Epidermal melanocyte (primary cell): ENCODE measurements around the gene DAP.

Experiments used
- DNase-seq: peaks from one replicate; pipeline ENCODE4 v3.0.0; 2011; ENCODE audit warnings: low spot score; ENCODE audit not compliant: insufficient read length

The DAP gene

DNA sequence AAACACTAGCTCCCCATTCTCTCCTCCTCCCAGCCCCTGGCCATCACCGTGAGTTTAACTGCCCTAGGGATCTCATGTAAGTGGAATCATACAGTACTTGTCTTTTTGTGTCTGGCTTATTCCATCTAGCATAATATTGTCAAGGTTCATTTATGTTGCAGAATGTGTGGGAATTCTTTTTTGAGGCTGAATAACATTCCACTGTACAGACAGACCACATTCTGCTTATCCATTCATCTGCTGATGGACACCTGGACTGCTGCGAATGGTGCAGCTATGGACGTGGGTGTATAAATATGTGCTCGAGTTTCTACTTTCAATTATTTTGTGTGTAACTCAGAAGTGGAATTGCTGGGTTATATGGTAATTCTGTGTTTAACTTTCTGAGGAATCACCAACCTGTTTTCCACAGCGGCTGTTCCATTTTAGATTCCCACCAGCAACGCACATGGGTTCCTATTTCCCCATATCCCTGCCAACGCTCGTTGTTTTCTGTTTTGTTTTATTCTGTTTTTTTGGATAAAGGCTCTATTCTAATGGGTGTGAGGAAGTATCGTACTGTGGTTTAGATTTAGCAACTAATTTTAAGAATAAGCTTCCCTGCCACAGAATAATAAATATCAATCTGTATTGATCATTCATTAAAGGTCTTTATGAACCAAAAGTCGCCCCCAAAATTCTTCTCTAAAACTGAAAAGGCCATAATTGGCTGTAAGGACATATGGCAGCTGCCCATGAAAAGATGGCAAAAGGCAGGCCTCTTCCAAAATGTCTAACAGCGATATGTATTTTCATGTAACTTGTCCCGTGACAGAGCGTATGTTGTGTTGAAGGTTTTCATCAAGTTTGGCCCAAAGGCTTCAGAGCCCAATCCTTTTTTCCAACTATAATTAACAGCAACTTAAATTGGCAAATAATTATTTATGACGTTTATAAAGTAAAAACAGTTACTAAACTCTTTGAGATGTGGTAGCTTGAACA lies 70.3 kb downstream of the DAP start:
- no peak for DNase-seq

DNA sequence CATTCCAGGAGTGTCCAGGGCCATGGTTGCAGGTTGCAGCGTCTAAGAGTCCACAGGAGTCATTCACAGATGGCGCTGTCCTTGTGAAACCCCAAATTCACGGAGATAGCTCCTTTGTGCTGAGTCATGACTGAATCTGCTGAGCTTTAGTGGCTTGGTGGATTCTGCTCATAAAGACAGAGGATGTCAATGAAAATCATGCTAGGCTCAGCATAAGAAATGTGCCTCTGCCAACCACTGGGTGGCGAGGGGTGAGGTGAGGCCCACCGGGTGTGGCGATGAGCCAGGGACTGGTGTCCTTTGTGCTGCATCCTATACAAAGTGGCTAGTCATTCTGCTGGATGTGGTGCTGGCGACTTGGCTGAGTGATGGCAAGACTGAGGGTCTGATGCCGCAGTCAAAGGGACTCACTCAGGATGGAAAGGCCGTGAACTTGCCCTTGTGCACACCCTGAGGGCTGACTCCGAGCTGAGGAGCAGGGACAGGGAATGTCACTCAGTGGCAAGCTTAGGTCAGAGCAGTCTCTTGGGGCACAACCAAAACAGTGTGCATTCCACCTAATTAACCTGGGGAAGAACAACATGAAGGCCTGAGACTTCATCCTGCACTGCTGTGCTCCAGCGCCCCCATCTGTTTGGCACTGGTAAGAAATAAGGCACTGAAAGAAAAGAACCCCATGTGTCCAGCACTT lies 71.5 kb downstream of the DAP start:
- DNase-seq: no peak

GRCh38 chr5:10688651-10689171 lies 72.3 kb downstream of the DAP start:
- DNase-seq: no peak

DNA sequence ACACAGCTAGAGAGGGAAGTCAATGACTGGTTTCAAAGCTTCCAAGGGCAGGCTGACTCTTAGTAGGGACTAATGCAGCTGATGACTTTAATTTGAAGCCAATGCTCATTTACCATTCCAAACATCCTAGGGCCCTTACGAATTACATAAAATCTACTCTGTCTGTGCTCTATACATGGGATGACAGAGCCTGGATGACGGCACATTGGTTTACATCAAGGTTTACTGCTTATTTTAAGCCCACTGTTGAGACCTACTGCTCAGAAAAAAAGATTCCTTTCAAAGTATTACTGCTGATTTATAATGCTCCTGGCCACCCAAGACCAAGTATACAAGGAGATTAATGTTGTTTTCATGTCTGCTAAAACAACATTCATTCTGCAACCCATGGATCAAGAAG lies 74.1 kb downstream of the DAP start:
- no peak for DNase-seq

DNA sequence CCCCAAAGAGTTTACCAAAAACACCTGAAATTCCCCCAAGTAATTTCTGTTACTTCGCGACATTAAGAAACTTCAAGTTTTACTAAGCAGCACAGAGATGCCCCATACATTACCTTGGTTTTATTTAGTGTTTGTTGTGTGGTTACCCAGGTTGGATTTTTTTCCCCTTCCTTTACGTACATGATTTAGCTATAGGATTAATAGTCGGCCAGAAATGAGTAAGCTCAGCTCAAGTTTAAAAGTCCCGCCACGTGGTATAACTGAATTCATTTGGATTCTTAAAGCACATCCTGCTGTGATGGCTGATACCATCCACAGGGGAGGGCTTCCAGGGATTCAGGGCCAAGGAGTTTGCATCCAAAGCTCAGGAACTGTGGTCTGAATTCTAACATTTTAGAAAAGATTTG lies 75.9 kb downstream of the DAP start:
- no peak for DNase-seq

DNA sequence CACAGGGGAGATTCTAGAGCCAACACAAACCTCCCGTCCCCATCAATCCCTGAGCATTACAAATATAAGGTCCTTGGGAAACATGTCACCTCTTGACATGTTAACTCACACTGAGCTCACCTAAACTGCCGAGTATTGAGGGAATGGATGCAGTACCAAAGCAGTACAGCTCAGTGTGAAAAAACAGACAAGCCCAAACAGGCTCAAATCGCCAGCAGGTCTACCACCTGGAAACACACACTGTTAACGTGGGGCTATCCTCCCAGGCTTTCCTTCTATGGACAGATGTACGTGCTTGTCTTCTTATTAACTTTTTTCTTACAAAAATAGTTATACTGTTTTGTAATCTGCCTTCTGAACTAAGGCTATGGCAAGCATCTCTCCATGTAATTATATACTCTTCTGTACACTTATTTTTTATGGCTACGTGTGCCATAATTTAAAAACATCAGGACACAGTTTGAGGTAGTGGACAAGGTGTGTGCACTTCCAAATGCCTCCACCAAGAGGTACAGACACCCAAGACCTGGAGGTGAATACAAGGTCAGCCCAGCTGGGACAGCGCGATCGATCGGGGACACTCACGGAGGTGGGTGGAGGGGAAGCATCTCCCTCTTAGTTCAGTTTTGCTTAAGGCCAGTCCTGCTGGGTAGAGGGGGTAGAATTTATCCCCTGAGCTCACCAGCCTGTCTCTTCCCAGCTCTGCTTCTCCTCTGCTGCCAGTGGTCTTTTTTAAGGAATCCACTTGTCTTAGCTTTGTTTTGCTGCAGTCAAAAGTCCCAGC lies 76.5 kb downstream of the DAP start:
- DNase-seq: no peak

- no peak for DNase-seq
These were observed 78.1 kb downstream of the DAP start for GRCh38 chr5:10682801-10683525.

DNA sequence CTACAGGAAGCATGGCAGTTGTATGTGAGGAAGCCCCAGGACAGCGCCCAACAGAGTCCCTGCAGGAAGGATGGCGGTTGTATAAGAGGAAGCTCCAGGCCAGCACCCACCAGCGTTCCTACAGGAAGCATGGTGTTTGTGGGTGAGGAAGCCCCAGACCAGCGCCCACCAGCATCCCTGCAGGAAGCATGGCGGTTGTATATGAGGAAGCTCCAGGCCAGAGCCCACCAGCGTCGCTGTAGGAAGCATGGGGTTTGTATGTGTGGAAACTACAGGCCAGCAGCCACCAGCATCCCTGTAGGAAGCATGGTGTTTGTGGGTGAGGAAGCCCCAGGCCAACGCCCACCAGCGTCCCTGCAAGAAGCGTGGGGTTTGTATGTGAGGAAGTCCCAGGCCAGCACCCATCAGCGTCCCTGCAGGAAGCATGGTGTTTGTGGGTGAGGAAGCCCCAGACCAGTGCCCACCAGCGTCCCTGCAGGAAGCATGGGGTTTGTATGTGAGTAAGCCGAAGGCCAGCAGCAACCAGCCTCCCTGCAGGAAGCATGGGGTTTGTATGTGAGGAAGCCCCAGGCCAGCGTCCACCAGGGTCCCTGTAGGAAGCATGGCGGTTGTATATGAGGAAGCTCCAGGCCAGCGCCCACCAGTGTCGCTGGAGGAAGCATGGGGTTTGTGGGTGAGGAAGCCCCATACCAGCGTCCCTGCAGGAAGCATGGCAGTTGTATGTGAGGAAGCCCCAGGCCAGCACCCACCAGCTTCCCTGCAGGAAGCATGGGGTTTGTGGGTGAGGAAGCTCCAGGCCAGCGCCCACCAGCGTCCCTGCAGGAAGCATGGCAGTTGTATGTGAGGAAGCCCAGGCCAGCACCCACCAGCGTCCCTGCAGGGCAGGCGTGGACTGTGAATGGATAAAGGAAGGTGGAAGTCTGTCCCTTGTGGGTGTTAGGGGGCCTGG lies 79.0 kb downstream of the DAP start:
- DNase-seq: no peak

DNA sequence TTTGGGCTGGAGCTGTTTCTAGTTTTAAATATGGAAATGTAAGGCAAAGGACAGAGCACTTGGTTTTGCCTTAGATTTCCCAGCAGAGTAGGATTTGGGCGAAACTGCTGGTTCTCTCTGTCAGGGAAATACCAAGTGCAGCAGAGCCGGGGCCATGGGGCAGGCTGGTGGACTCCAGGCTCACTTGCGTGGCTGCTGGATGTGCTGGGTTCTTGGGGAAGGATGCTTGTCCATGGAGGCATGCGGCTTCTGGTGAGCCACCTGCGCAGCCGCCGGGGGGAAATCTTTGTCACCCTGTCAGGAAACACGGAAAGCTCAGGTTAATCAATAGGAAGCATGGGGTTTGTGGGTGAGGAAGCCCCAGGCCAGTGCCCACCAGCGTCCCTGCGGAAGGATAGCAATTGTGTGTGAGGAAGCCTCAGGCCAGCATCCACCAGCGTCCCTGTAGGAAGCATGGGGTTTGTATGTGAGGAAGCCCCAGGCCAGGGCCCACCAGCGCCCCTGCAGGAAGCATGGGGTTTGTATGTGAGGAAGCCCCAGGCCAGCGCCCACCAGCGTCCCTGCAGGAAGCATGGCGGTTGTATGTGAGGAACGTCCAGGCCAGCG lies 80.1 kb downstream of the DAP start:
- no peak for DNase-seq

GRCh38 chr5:10679336-10679988 lies 81.6 kb downstream of the DAP start:
- DNase-seq: no peak

- DNase-seq: no peak
These were observed 82.8 kb downstream of the DAP start for GRCh38 chr5:10678244-10678643.

GRCh38 chr5:10677533-10677932 lies 83.5 kb downstream of the DAP start:
- no peak for DNase-seq

- no peak for DNase-seq
These were observed 84.1 kb downstream of the DAP start for GRCh38 chr5:10676946-10677345.

- DNase-seq: no peak
These were observed 84.8 kb downstream of the DAP start for GRCh38 chr5:10676224-10676623.

- DNase-seq: no peak
These were observed 85.8 kb downstream of the DAP start for GRCh38 chr5:10675177-10675700.

GRCh38 chr5:10674582-10674981 lies 86.5 kb downstream of the DAP start:
- DNase-seq: no peak

DNA sequence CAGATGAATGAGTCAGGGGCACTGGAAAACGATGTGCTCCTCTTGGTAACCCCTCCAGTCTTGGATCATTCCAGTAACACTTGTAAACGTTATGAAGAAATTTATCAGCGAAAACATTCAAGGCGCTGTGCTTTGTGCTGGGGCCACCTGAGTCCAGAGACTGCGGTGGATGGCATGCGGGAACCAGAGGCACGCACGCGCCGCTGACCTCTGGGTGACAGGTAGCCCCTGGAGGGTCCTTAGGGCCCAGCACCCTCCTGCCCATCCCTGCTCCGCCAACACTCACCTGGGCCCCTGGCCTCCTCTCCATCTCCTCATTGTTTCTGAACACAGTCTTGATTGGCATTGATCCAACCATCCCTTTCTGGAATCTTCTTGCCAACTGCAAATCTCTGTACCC lies 86.9 kb downstream of the DAP start:
- DNase-seq: no peak

GRCh38 chr5:10673407-10673806 lies 87.6 kb downstream of the DAP start:
- DNase-seq: no peak

DNA sequence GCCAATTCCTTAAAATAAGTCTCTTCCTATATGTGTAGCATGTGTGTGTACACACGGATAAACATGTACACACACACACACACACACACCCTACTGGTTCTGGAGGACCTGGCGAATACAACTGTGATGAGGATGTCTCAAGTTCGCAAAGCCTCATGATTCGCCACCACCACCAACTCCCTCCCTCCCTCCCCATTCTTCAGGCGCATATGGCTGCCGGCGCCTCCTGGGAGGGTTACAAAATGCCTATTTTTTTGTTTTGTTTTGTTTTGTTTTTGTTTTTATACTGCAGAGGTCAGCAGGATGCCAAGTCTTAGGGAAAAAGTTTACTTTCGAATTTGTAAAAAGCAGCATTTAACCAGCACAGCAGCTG lies 88.0 kb downstream of the DAP start:
- no peak for DNase-seq
